Stimulated activated CD8-positive, alpha-beta memory T cell treated with anti-CD3 and anti-CD28 coated beads, Interleukin-7, amount 100 ng/mL, for 48 hours (primary cell): ENCODE results near the gene EYA3.

Source experiments
- DNase-seq, 2 donors: peaks; one replicate each; pipeline ENCODE4 v3.0.0-alpha.2; 2020; ENCODE audit warnings: low read depth in 1 of 2; ENCODE audit errors: extremely low read depth in 1 of 2

EYA3 gene, protein sequence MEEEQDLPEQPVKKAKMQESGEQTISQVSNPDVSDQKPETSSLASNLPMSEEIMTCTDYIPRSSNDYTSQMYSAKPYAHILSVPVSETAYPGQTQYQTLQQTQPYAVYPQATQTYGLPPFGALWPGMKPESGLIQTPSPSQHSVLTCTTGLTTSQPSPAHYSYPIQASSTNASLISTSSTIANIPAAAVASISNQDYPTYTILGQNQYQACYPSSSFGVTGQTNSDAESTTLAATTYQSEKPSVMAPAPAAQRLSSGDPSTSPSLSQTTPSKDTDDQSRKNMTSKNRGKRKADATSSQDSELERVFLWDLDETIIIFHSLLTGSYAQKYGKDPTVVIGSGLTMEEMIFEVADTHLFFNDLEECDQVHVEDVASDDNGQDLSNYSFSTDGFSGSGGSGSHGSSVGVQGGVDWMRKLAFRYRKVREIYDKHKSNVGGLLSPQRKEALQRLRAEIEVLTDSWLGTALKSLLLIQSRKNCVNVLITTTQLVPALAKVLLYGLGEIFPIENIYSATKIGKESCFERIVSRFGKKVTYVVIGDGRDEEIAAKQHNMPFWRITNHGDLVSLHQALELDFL

DNA sequence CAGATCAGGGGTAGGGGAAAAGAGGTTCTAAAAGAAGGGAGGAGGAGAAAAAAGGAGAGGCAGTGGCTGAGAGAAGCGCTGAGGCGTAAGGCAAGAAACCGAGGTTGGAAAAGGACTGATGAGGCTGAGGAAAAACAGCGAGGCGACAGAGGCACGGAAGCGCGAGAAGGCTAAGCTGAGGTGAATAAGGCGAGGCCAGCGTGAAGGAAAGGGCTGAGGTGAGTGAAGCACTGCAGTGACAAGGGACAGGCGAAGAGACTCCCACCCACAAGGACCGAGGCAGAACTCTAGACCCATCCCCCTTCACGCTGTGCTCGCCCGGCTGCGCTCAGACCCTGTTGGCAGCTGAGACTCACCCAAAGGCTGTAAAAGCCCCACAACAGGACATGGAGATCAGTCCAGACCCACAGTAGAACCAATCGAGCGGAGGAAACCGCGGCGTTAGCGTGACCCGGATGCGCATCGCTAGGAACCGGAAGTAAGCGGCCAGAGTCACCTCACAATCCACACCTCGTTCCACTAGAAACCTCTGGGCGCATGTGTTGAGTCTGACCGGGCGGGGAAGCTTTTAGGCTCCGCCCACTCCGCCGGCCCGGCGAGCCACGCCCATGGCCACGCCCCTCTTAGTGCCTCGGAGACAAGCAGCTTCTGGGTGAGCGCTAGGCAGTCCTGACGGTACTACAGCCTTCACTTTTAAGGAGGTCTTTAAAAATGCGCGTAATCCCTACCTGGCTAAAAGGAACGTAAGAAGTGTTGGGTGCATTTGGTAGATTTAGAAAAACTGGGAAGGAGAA lies at the start of gene EYA3:
Gene EYA3 (minus strand): TSS at position 443 of the 794 bp plus-strand sequence. CDS start 30,584 bp downstream, outside the sequence.
- DNase-seq = peak; percentile 96 to 100

DNA sequence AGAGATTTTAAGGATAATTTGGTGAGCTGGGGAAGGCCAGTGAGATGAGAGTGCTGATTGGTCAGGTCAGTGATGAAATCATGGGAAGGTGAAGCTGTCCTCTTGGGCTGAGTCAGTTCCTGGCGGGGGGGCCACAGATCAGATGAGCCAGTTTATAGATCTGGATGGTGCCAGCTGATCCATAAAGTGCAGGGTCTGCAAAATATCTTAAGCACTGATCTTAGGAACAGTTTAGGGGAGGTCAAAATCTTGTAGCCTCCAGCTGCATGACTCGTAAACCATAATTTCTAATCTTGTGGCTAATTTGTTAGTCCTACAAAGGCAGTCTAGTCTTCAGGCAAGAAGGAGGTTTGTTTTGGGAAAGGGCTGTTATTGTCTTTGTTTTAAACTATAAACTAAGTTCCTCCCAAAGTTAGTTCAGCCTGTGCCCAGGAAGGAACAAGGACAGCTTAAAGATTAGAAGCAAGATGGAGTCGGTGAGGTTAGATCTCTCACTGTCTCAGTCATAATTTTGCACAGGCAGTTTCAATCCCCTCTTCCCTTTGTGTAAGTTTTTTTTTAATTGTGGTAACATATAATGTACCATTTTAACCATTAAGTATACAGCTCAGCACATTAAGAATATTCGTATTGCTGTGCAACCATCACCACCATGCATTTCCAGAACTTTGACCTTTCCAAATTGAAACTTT lies 48.7 kb upstream of the EYA3 start:
- no peak for DNase-seq

DNA sequence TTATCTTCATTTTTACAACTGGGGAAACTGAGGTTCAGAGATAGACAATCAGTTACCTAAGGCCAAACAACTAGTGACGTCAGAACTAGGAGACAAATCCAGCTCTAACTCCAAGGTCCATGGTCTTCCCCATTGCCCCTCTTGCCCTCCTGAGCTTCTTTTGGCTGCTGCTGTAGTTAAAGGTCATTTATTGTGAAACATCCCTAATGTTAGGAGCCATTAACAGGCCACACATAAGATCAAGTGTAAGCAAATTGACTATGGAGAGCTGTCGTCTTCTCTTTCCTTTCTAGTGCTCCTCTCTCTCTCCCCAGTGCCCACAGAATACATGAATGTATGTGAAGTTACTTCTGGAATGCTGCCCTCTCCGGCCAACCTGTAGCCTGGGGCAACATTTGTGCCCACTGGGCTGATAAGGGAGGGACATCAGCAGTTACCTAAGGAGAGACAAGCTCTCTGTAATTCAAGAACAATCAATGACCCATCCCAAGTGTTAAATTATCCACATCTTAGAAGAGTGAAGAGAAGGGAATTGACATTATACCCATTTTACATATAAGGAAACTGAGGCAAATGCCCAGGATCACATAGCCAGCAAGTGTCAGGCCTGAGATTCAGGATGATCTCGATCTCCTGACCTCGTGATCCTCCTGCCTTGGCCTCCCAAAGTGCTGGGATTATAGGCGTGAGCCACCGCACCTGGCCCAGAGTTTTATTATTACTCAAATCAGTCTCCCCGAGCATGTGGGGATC lies 47.9 kb upstream of the EYA3 start:
- no peak for DNase-seq

DNA sequence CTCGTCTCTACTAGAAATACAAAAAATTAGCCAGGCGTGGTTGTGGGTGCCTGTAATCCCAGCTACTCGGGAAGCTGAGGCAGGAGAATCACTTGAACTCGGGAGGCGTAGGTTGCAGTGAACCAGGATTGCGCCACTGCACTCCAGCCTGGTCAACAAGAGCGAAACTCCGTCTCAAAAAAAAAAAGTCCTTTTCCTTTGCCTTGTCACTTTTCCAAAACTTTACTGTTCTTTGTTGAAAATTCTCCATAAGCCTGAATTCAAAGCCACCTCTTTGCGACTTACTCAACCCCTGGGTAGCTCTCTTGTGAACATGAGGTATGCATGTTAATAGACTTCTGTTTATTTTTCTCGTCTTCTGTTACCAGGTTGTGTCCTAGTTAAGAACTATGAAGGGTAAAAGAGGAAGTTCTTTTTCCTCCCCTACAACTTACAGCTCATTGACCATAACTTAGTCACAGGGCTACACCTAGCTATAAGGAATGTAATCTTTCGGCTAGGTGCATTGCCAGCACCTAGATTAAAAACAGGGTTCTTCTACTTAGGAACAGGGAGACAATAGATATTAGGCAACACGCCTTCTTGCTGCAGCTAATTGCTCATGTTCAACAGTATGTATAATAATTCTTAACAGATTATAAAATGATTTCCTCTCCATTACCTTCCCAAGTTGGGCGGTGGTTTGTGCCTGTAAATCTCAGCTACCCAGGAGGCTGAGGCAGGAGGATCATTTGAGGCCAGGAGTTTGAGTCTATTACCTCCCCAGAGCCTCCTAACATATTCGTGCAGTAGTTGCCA lies 47.2 kb upstream of the EYA3 start:
- DNase-seq = no peak

DNA sequence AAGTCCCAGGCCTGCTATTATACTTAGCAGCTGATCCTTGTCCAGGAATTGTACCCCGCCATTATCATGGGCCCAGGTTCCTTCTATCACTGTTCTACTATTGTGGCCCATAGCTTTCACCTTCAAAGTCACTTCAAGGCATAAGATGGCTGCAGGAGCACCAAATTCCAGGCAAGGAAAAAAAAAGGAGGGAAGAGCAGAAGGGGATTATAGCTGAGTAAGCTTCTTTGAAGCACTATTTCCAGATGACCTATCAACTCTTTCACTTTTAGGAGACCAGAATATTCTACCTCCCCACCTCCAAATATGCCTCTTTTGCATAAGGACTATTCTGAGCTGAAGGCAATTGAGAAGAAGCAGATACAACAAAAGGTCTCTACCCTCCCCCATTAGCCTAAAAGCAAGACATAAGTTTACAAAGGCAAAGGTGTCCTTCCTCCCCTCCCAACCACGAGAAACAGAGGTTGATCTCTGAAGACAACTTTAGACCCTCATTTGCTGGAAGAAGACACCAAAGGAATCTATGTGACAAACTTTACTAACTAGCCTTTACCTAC lies 46.3 kb upstream of the EYA3 start:
- DNase-seq = no peak

DNA sequence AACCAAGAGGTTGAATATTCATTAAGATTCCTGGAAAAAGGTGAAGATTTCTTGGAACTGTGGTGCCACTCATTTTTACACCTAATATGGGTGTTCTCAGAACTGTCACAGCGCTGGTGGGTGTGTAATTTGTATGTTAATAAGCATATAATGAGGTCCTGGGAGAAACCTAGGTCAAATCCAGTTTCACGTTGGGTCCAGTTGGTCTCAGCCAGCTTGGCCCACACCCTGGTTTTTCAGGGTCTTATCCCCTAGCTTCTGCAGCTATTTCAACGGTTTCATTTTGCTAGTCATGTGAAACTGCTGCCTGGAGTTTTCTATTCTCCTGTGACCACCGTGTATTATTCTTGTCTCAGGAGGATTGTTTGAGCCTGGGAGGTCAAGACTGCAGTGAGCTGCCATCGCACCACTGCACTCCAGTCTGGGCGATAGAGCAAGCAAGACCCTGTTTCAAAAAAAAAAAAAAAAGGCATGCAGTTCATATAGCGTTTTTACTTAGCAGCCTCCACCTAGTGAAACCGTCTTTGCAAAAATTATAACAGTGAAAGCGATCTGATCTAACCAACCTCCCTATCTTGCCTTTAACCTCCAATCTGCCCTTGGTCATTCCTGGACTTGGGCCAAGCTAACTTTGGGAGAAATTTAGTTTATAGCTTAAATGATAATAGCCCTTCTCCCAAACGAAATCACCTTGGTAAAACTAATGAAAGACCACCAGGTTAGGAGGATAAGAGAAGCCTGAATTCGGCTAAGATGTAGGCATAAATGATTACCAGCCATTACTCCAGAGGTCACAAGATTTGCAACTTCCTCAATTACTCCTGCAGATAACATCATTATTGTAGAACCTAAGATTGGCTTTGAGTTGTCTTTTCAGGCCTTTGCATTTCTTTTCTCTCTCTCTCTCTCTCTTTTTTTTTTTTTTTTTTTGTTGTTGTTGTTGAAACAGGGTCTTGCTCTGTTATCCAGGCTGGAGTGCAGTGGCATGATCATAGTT lies 44.1 kb upstream of the EYA3 start:
- no peak for DNase-seq

- DNase-seq = no peak
Measured at GRCh38 chr1:28130901-28131300, 42.5 kb upstream of the EYA3 start.

GRCh38 chr1:28129150-28129549 lies 40.7 kb upstream of the EYA3 start:
- no peak for DNase-seq

DNA sequence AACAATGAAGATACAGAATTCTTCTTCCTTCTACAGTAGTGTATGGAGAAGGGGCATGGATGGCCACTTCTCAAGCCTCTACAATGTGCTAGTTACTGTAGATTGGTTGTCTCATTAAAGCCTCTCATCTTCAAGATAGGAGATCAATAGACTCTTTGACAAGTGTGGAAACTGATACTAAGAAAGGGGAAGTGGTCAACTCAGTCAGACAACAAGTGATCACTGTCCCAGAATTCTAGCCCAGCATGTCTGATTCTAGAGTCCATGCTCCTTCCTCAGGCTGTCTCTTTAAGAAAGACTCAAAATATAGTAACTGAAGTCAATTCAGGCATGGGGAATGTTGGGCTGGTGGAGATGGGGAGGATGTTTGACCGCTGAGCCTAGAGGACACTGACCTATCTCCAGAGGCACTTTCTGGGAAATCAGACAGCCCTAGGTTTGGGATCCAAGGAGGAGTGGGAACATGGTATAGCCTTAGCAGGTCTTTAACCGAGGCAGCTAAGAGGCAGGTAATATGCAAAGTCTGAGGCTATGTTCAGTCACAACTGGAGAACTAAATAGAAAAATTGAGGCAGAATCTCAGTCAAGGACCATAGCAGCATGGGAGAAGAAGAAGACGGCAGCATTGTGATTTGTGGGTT lies 39.3 kb upstream of the EYA3 start:
- DNase-seq = no peak

- no peak for DNase-seq
Measured at GRCh38 chr1:28126783-28127490, 38.5 kb upstream of the EYA3 start.

GRCh38 chr1:28126212-28126611 lies 37.8 kb upstream of the EYA3 start:
- no peak for DNase-seq

- DNase-seq = no peak
Measured at GRCh38 chr1:28123461-28123961, 35.1 kb upstream of the EYA3 start.

GRCh38 chr1:28122183-28122582 lies 33.8 kb upstream of the EYA3 start:
- no peak for DNase-seq

DNA sequence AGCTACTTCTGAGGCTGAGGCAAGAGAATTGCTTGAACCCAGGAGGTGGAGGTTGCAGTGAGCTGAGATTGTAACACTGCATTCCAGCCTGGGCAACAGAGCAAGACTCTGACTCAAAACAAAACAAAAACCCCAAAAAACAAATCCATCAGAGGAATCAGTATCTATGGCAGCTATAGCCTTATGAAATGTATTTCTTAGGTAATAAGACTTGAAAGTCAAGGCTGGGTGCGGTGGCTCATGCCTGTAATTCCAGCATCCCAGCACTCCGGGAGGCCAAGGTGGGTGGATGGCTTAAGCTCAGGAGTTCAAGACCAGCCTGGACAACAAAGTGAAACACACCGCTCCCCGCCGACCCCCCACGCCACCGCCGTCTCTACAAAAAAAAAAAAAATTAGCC lies 31.1 kb upstream of the EYA3 start:
- DNase-seq = no peak

DNA sequence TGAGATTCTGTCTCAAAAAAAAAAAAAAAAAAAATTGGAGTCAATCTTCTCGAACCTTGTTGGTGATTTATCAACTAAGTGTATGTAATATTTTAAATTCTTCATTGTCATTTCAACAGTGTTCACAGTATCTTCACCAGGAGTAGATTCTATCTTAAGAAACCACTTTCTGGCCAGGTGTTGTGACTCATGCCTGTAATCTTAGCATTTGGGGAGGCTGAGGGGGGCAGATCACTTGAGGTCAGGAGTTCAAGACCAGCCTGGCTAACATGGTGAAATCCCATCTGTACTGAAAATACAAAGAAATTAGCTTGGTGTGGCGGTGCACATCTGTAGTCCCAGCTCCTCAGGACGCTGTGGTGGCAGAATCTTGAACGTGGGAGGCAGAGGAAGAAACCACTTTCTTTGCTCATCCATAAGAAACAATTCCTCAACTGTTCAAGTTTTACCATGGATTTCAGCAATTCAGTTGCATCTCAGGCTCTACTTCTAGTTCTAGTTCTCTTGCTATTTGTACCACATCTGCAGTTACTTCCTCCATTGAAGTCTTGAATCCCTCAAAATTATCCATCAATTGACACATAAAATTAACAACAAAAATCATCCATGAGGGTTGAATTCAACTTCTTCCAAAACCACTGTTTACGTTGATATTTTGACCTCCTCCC lies 30.4 kb upstream of the EYA3 start:
- DNase-seq = no peak

GRCh38 chr1:28115267-28115666 lies 26.9 kb upstream of the EYA3 start:
- DNase-seq = peak; percentile 20 to 39
